ENCODE measurements around the gene RIN3. TPM values are rescaled to one million over a fixed set of nuclear protein-coding genes. Genes with fewer than 3 reads are reported as not detected.

RIN3 gene
- total RNA-seq, 1 donor from 2014 or later = 18.8 TPM

- no peak for TF ChIP-seq CTCF (IDR thresholded peaks at IDR 0.05)
- Mint-ChIP-seq H3K4me1 (ENCODE audit: low read depth) (no peaks in the 10 kb centered on the region), H3K4me3 (ENCODE audit: unreplicated experiment) (no peak overlapping the region), H3K27ac (ENCODE audit: unreplicated experiment) (no peak overlapping the region), H3K36me3 (ENCODE audit: low read depth) (peaks cover 25% of the 10 kb centered on the region), H3K9me3 (ENCODE audit: low read depth) (no peaks in the 10 kb centered on the region), H3K27me3 (ENCODE audit: low read depth) (no peaks in the 10 kb centered on the region)
- DNase-seq (ENCODE audit: low spot score) = peak; percentile 68
These were observed 188.9 kb downstream of the RIN3 start for GRCh38 chr14:92702441-92702918.

- TF ChIP-seq CTCF (IDR thresholded peaks at IDR 0.05) = no peak
- Mint-ChIP-seq H3K36me3 (ENCODE audit: low read depth) (peaks cover 25% of the 10 kb centered on the region), H3K4me3 (ENCODE audit: unreplicated experiment) (no peak overlapping the region), H3K9me3 (ENCODE audit: low read depth) (no peaks in the 10 kb centered on the region), H3K4me1 (ENCODE audit: low read depth) (no peaks in the 10 kb centered on the region), H3K27ac (ENCODE audit: unreplicated experiment) (no peak overlapping the region), H3K27me3 (ENCODE audit: low read depth) (no peaks in the 10 kb centered on the region)
- peak; percentile 65 for DNase-seq (ENCODE audit: low spot score)
These were observed 189.9 kb downstream of the RIN3 start for GRCh38 chr14:92703516-92703915.

GRCh38 chr14:92704036-92704804 lies 190.6 kb downstream of the RIN3 start:
- no peaks in the 10 kb centered on the region for H3K27me3 Mint-ChIP-seq (ENCODE audit: low read depth)
- no peak overlapping the region for H3K4me3 Mint-ChIP-seq (ENCODE audit: unreplicated experiment)
- H3K4me1 Mint-ChIP-seq (ENCODE audit: low read depth) = peaks cover 7% of the 10 kb centered on the region
- no peak overlapping the region for H3K27ac Mint-ChIP-seq (ENCODE audit: unreplicated experiment)
- H3K36me3 Mint-ChIP-seq (ENCODE audit: low read depth) = peaks cover 25% of the 10 kb centered on the region
- no peak for TF ChIP-seq CTCF (IDR thresholded peaks at IDR 0.05)
- peak; percentile 70 for DNase-seq (ENCODE audit: low spot score)
- H3K9me3 Mint-ChIP-seq (ENCODE audit: low read depth) = no peaks in the 10 kb centered on the region

GRCh38 chr14:92704821-92705220 lies 191.2 kb downstream of the RIN3 start:
- Mint-ChIP-seq H3K4me1 (ENCODE audit: low read depth) (peaks cover 12% of the 10 kb centered on the region), H3K9me3 (ENCODE audit: low read depth) (no peaks in the 10 kb centered on the region), H3K36me3 (ENCODE audit: low read depth) (peaks cover 28% of the 10 kb centered on the region), H3K27ac (ENCODE audit: unreplicated experiment) (no peak overlapping the region), H3K4me3 (ENCODE audit: unreplicated experiment) (no peak overlapping the region), H3K27me3 (ENCODE audit: low read depth) (no peaks in the 10 kb centered on the region)
- TF ChIP-seq CTCF (IDR thresholded peaks at IDR 0.05) = no peak
- DNase-seq (ENCODE audit: low spot score) = peak; percentile 82

GRCh38 chr14:92706386-92706785 lies 192.8 kb downstream of the RIN3 start:
- peaks cover 34% of the 10 kb centered on the region for H3K36me3 Mint-ChIP-seq (ENCODE audit: low read depth)
- no peak overlapping the region for H3K27ac Mint-ChIP-seq (ENCODE audit: unreplicated experiment)
- H3K4me3 Mint-ChIP-seq (ENCODE audit: unreplicated experiment) = no peak overlapping the region
- H3K9me3 Mint-ChIP-seq (ENCODE audit: low read depth) = no peaks in the 10 kb centered on the region
- peak; percentile 73 for DNase-seq (ENCODE audit: low spot score)
- peaks cover 12% of the 10 kb centered on the region for H3K4me1 Mint-ChIP-seq (ENCODE audit: low read depth)
- TF ChIP-seq CTCF (IDR thresholded peaks at IDR 0.05) = no peak
- no peaks in the 10 kb centered on the region for H3K27me3 Mint-ChIP-seq (ENCODE audit: low read depth)
